Caco-2 (cell line): ENCODE results near the gene ORMDL3. TPM values are rescaled to one million over a fixed set of nuclear protein-coding genes. Genes with fewer than 3 reads are reported as not detected.

Experiments
- BruUV-seq: library from RNA; stranded (reverse); fragments of 400-500 nt; replicated peaks from 2 replicates; lab custom pipeline; 2021; lab: Mats Ljungman, UMichigan
- CTCF ChIA-PET: fragments of 300-600 bp; sonication (Branson Sonifier 250); formaldehyde crosslinking; loops from one replicate; lab custom pipeline; 2022; ENCODE audit warnings: antibody characterized with exemption; lab: Charles Lee
- POLR2A ChIA-PET: fragments of 300-600 bp; sonication (Branson Sonifier 250); formaldehyde crosslinking; loops from one replicate; lab custom pipeline; 2022; ENCODE audit warnings: antibody characterized with exemption; lab: Charles Lee
- DNase-seq, 2 experiments: peaks; one replicate each; pipeline versions ENCODE4 v3.0.0 to v3.0.0-alpha.2; 2020 to 2022
- H3K27me3 ChIP-seq: replicated peaks from 2 replicates; pipeline ENCODE4 v1.6.0; 2011; ENCODE audit warnings: low read length; ENCODE audit not compliant: control insufficient read depth, insufficient read depth
- H3K36me3 ChIP-seq: 2 replicates; pipeline ENCODE4 v1.5.1; 2011; ENCODE audit warnings: low read length; ENCODE audit not compliant: control insufficient read depth, insufficient read depth
- H3K4me1 ChIP-seq: fragments of 250-450 bp; sonication (Bioruptor Pico); 2 replicates; pipeline ENCODE4 v1.5.1; 2020; ENCODE audit warnings: mild to moderate bottlenecking
- H3K4me3 ChIP-seq: 2 replicates; pipeline ENCODE4 v1.5.1; 2011; ENCODE audit warnings: low read depth, mild to moderate bottlenecking, control low read depth, low read length
- H3K9me3 ChIP-seq: fragments of 250-450 bp; sonication (Bioruptor Pico); 2 replicates; pipeline ENCODE4 v1.5.1; 2020; ENCODE audit warnings: mild to moderate bottlenecking, moderate library complexity
- H3K27ac Mint-ChIP-seq: one replicate; pipeline ENCODE4 v1.8.0; 2022; ENCODE audit warnings: mixed read lengths; ENCODE audit not compliant: unreplicated experiment
- H3K27me3 Mint-ChIP-seq: one replicate; pipeline ENCODE4 v1.8.0; 2022; ENCODE audit warnings: mixed read lengths; ENCODE audit not compliant: insufficient read depth, unreplicated experiment
- H3K36me3 Mint-ChIP-seq: one replicate; pipeline ENCODE4 v1.8.0; 2022; ENCODE audit warnings: mild to moderate bottlenecking, mixed read lengths; ENCODE audit not compliant: insufficient read depth, unreplicated experiment
- H3K4me1 Mint-ChIP-seq: one replicate; pipeline ENCODE4 v1.8.0; 2022; ENCODE audit warnings: low read depth, mixed read lengths; ENCODE audit not compliant: unreplicated experiment
- H3K4me3 Mint-ChIP-seq: one replicate; pipeline ENCODE4 v1.8.0; 2022; ENCODE audit warnings: mild to moderate bottlenecking, moderate library complexity, mixed read lengths; ENCODE audit not compliant: unreplicated experiment
- H3K9me3 Mint-ChIP-seq: one replicate; pipeline ENCODE4 v1.8.0; 2022; ENCODE audit warnings: mixed read lengths; ENCODE audit not compliant: unreplicated experiment
- intact Hi-C: fragments of 100-400 bp; cut with micrococcal nuclease; formaldehyde crosslinking; loops from one replicate; pipeline ENCODE4 v1.10.0; 2022; ENCODE audit not compliant: unreplicated experiment
- total RNA-seq: library from RNA; stranded (reverse); gene quantifications from 2 replicates; pipeline ENCODE4 v1.2.3, GENCODE V29; 2022
- TF ChIP-seq, protein P1 (sequence below), 2 experiments: fragments of 200-600 bp in 1 of 2; IDR thresholded peaks; 1 replicate in 1 of 2; 2 replicates in 1 of 2; pipeline versions ENCODE4 v1.5.1 to v1.8.0; 2011 to 2022; ENCODE audit warnings: antibody characterized with exemption in 1 of 2, control low read depth in 1 of 2, inconsistent platforms in 1 of 2, low read depth in 1 of 2, low read length in 1 of 2, mild to moderate bottlenecking in 1 of 2, moderate library complexity in 1 of 2; ENCODE audit not compliant: insufficient read depth in 1 of 2, severe bottlenecking in 1 of 2, unreplicated experiment in 1 of 2

Gene ORMDL3
- total RNA-seq, 1 experiment from 2014 or later = 75.2 TPM

DNA sequence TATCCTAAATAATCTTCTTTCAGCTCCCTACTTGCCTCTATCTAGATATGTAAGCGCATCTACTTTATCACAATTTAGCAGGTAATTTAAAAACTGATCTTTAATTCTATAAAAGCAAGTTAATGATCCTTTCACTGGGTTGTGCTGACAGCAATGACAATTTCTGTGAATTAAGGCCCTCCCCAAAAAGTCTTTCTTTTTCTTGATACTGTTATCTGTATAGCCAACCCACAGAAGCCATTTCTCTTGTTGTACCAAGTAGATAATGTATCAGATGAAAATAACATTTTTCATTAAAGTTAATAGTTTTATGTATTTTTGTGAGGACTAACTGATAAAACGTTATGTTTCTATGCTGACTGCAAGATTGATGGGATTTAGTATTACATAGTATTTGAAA is 55.6 kb downstream of the ORMDL3 start:
- POLR2A ChIA-PET = no interaction called here
- no TSS peak for BruUV-seq
- Histone ChIP-seq H3K9me3 (no peaks in the 10 kb centered on the region), H3K27me3 (no peaks in the 10 kb centered on the region), H3K4me1 (no peaks in the 10 kb centered on the region), H3K4me3 (no peak overlapping the region), H3K36me3 (no peaks in the 10 kb centered on the region)
- intact Hi-C loops = no loop called here
- TF ChIP-seq, protein P1, sequence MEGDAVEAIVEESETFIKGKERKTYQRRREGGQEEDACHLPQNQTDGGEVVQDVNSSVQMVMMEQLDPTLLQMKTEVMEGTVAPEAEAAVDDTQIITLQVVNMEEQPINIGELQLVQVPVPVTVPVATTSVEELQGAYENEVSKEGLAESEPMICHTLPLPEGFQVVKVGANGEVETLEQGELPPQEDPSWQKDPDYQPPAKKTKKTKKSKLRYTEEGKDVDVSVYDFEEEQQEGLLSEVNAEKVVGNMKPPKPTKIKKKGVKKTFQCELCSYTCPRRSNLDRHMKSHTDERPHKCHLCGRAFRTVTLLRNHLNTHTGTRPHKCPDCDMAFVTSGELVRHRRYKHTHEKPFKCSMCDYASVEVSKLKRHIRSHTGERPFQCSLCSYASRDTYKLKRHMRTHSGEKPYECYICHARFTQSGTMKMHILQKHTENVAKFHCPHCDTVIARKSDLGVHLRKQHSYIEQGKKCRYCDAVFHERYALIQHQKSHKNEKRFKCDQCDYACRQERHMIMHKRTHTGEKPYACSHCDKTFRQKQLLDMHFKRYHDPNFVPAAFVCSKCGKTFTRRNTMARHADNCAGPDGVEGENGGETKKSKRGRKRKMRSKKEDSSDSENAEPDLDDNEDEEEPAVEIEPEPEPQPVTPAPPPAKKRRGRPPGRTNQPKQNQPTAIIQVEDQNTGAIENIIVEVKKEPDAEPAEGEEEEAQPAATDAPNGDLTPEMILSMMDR (IDR thresholded peaks at IDR 0.05; ENCODE audit: insufficient read depth in 1 of 2, low read depth in 1 of 2, low read length in 1 of 2, severe bottlenecking in 1 of 2, unreplicated experiment in 1 of 2) = no peak
- Mint-ChIP-seq H3K27me3 (peaks cover 3% of the 10 kb centered on the region), H3K27ac (no peak overlapping the region), H3K4me3 (no peak overlapping the region), H3K4me1 (no peaks in the 10 kb centered on the region), H3K9me3 (no peaks in the 10 kb centered on the region), H3K36me3 (no peaks in the 10 kb centered on the region)
- CTCF ChIA-PET = no interaction called here
- DNase-seq = no peak

Other genes with a start within 250 kb of the ORMDL3 start
- 14.7 and 17.4 TPM in 2 replicates for gene PGAP3, start 239.5 kb downstream of the ORMDL3 start, total RNA-seq
- 121 and 124 TPM in 2 replicates for gene ERBB2, start 227.5 kb downstream of the ORMDL3 start, total RNA-seq
- gene MIEN1, start 197.1 kb downstream of the ORMDL3 start, total RNA-seq = 42.9 and 46.3 TPM in 2 replicates
- 83.3 and 98.6 TPM in 2 replicates for gene GRB7, start 189.7 kb downstream of the ORMDL3 start, total RNA-seq
- 2.4 and 2.8 TPM in 2 replicates for gene IKZF3, start 63.3 kb downstream of the ORMDL3 start, total RNA-seq
- gene ZPBP2, start 59.4 kb downstream of the ORMDL3 start, total RNA-seq = not detected in 2 replicates
- 8.0 TPM in 2 replicates for gene GSDMB, start 9.0 kb downstream of the ORMDL3 start, total RNA-seq
- not detected in 2 replicates for gene LRRC3C, start 131 bp upstream of the ORMDL3 start, total RNA-seq
- not detected in 2 replicates for gene GSDMA, start 35.4 kb upstream of the ORMDL3 start, total RNA-seq
- gene PSMD3, start 53.2 kb upstream of the ORMDL3 start, total RNA-seq = 179 and 195 TPM in 2 replicates
- gene CSF3, start 87.8 kb upstream of the ORMDL3 start, total RNA-seq = not detected in 2 replicates
- gene MED24, start 126.8 kb upstream of the ORMDL3 start, total RNA-seq = 119 and 122 TPM in 2 replicates
- 27.3 and 29.3 TPM in 2 replicates for gene THRA, start 135.4 kb upstream of the ORMDL3 start, total RNA-seq
- gene NR1D1, start 173.0 kb upstream of the ORMDL3 start, total RNA-seq = 8.9 and 11.3 TPM in 2 replicates
- gene MSL1, start 194.4 kb upstream of the ORMDL3 start, total RNA-seq = 82.6 and 86.9 TPM in 2 replicates
- 102 and 110 TPM in 2 replicates for gene CASC3, start 212.9 kb upstream of the ORMDL3 start, total RNA-seq
- 13.2 and 15.0 TPM in 2 replicates for gene RAPGEFL1, start 249.9 kb upstream of the ORMDL3 start, total RNA-seq